HG03521 (cell line): ENCODE data around the gene CST4.
"Not testable (repeated sequence)": the region's sequence is repeated elsewhere in the genome, so short reads cannot be mapped to it uniquely, and the experiment has no call there.

ENCODE experiments used
- ATAC-seq: cut with Tn5 transposase; IDR thresholded peaks from one replicate; pipeline ENCODE4 v1.9.1; 2021; ENCODE audit warnings: mild to moderate bottlenecking, moderate library complexity; ENCODE audit not compliant: unreplicated experiment

The CST4 gene, protein sequence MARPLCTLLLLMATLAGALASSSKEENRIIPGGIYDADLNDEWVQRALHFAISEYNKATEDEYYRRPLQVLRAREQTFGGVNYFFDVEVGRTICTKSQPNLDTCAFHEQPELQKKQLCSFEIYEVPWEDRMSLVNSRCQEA

DNA sequence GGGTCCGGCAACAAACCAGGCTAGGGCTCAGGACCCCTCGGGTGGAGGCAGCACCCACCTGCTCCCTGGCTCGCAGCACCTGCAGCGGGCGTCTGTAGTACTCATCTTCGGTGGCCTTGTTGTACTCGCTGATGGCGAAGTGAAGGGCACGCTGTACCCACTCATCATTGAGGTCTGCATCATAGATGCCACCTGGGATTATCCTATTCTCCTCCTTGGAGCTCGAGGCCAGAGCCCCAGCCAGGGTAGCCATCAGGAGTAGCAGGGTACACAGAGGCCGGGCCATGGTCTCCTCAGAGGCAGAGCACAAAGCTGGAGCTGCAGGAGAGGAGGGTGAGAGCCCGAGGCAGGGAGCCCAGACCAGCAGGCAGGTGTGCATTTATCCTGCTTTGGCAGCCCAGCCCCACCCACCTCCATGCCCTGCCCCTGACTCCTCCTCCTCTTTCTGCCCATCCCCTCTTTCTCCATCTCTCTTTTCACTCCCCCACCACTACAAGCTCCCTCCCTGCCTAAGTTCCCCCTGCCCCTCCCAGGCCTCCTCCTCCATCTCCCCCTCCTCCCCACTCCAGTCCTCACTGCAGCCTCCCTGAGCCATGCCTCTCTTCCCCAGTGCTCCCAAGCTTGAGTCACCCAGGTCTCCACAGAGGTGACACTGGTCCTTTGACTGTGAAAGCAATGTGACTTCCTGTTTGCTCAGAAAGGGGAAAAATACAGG, at the start of gene CST4:
TSS of gene CST4 (minus strand) at position 355 of the 715 bp plus-strand sequence. CDS start at position 286, 69 bp downstream.
- ATAC-seq = not testable (repeated sequence)

DNA sequence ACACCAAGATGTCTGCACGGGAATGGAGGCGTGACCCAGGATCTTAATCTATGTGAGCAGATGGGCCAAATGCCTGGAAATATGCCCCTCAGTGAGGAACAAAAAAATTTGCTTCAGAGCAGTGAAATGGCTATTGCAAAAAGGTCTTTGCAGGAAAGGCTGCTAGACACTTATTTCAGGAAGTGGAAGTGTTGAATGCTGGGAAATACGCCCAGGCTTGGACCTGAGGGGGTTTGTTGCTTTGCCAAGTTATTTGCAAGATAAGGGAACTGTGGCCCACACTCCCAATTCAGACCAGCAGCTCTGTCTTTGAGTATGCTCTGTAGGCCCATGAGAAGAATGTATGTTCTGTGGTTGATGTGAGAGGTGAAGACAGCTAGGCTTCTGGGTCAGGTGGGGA, 46.6 kb upstream of the CST4 start:
- not testable (repeated sequence) for ATAC-seq

DNA sequence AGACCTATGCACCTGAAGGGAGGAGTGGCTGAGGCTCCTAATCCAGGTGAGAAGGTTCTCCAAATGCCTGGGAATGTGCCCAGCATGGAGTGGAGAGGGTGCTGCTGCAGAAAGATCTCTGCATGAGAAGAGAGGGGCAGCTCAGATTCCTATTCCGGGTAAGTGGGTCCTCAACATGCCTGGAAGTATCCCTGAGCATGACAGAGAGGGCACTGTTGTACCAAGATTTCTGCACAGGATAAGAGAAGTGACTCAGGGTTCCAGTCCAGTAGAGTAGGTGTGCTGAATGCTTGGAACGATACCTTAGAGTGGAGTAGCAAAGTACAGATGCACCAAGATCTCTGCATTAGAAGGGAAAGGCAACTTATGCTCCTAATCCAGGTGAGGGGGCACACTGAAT, 46.1 kb upstream of the CST4 start:
- not testable (repeated sequence) for ATAC-seq

DNA sequence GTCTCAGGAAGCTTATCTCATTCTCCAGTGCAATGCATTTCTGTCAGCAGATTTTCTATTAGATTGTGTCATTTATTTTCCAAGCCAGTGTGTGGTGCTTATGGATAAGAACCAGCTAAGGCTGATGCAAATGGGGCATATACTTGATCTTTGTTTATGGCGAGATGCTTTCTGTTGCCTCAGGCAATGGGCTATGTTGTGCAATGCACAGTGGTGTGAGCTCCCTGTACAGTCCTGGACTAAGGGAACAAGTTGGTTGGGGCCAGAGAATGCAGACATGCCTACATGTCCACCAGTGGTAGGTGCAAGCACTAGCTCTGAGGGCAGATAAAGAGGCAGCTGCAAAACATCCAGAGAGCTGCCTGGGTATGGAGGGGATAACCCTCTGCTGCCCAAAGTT, 45.6 kb upstream of the CST4 start:
- not testable (repeated sequence) for ATAC-seq

DNA sequence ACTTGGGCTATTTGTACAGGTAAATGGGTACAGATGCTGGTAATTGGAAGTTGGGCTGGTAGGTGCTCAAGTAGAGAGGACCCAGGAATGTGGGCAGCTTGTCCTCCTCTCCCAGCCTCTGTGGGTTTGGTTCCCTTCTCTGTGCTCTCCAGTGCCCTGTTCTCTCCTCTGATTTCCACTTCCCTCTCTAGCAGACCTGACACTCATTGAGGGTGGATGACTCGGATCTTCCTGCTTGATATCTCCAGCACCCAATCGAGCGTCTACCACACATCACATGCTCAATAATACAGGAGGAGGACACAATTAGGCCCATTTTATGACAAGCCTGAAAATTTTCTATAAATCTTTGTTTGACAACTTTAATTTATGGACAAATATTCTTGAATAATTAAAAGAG, 38.2 kb upstream of the CST4 start:
- no peak for ATAC-seq

DNA sequence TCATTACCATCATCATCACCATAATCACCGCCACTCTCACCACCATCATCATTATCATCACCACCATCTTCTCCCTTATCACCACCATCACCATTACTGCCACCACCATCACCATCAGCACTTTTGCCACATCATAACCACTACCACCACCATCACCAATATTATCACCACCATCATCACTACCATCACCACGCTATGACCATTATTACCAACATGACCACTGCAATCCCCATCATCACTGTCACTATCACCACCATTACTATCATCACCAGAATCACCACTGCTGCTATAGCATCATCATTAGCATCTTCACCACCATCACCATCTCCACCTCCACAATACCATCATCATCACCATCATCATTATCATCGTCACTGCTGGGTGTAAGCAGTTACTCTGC, 36.3 kb upstream of the CST4 start:
- no peak for ATAC-seq

DNA sequence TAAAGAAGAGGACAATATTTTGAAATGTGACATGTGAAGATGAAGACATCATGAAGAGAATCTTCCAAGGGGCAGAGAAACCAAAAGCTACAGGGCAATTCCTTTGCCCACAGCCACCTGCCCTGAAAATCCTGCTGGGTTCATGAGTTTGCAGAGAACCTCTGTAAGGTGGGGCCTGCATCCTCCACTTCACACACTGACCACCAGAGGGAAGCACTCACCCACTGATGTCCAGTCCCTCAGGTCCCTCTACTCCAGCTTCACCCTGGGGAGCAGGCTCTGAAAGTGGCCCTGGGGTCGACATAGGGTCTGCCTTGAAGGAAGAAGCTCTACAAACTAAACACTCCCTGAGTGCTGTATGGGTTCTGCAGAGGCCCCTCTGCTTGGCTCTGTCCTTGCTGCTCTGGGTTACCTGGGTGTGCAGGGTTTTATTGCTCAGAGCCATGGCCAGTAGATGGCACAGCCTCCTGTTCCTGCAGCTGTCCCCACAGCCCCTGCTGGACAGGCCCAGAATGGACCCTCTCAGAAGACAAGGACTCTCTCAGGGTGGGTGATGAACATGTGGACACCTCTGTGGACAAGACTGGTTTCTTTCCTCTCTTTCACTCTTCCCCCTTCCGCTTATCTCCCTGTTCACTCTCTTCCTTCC, 34.9 kb upstream of the CST4 start:
- peak; percentile 72 for ATAC-seq

DNA sequence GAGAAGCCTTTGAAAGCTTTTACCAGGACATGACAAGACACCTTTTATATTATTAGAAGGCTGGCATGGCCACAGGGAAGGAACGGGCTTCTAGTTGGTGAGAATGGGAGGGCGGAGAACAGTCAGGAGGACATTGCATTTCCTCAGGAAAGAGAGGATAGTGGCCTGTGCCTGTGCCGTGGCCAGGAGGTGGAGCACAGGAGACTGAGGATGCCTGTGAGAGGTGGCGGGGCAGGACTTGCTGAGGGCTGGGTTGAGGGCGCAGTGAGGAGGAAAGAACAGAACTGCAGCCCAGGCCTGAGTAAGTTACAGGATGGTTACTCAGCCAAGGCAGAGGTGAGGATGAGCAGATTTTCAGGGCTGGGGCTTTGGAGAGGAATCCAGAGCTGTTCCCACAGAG, 34.0 kb upstream of the CST4 start:
- ATAC-seq = not testable (repeated sequence)

DNA sequence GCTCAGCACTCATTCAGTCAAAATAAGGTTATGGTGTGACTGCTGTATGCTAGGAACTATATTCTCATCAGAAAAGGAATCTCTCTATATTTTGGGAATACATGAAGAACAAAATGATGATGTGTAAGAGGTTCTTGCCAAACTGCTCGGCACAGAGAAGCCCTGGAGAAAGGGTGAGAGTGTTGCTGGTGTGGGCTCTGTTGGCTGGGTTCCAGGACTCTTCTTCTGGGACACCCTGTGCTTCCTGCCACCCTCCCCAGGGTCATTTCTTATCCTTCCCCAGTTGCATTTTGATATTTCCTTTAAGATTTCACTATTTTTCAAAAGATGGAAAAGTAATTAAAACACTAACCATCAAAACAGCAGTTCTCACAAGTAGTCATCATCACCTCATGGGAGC, 33.1 kb upstream of the CST4 start:
- no peak for ATAC-seq

DNA sequence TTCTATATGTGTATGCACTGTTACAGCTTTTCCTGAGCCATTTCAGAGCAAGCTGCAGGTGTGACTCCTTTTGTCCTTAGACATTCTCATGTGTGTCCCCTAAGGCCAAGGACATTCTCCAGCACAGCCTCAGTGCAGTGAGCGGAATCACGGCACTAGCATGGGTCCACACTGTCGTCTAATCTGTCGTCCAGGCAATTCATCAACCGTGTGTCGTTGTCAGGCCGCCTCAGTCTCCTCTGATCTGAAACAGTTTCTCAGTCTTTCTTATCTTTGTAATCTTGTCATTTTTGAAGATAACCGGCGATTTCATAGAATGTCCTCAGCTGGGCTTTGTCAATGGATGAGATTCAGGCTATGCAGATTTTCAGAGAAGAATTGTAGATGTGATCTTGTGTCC, 30.5 kb upstream of the CST4 start:
- ATAC-seq = not testable (repeated sequence)

DNA sequence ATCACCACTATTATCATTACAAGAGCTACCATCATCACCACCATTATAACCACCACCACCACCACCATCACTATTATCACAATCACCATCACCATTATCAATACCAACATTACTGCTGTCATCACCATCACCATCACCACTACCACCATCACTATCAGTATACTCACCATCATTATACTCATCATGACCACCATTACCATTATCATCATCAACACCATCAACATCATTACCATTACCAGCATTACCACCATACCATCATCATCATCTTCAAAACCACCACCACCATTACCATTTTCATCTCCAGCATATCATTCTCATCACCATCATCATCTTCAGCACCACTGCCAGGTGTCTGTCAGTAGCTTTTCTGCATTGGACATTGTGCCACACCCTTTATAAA, 22.9 kb upstream of the CST4 start:
- ATAC-seq = not testable (repeated sequence)

DNA sequence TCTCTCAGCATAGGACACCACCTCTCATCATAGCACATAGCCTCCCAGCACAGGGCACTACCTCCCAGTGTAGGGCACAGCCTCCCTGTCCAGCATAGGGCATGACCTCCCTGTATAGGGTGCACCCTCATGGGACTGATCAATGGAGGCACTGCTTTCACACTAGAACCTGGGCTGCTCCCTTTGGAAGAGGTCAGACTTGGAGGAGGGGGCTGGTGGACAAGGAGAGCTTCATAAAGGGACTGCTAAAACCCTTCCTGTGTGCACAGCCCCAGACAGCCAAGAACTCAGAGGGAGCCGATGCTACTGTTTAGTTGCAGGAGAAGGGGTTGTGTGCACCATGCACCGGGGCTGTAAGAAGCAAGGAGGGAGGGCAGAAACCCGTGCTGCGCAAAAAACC, 21.9 kb upstream of the CST4 start:
- ATAC-seq = no peak

DNA sequence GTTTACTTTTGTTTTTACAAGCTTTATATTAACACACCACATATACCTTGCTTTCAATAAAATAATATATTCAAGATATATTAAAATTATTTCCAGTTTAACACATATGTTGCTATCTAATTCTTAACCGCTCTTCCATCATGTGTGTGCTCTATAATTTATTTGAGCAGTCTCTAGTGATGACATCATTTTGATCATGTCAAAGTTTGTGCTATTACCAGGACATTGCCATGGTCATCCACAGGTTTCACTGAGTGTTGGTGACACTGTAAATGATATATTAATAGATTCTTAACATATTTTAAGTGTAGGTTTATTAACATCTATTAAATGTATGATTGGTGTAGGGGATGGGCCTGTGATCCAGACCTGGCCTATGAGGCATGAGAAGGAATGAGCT, 17.1 kb upstream of the CST4 start:
- no peak for ATAC-seq

DNA sequence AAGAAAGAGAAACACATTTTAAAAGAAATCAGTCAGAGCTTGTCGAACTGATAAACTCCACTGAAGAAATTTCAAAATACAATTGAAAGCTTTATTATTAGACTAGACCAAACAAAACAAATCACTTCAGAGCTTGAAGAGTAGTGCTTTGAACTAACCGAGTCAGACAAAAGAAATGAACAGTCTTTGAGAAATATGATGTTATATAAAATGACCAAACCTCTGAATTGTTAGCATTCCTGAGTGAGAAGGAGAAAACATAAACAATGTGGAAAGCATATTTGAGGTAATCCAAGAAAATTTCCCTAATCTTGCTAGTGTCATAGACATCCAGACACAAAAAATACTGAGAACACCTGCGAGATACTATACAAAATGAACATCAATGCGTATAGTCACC, 13.2 kb upstream of the CST4 start:
- no peak for ATAC-seq

DNA sequence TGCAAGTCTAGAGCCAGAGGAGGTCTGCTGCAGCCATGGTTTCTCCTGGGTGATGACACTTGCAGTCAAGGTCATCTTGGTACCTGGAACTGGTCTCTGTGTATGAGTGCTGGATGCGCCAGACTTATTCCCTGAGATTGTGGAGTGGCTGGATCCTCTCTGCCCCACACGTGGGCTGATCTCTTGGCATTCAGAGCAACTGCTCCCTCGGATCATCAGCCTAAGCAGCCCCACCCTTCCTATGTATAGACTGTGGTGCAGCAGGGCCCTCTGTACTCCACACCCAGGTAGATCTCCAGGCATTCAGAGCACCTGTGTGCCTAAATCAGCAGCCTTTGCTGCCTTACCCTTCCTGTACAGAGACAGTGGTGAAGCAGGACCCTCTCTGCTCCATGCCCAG, 12.1 kb upstream of the CST4 start:
- no peak for ATAC-seq

DNA sequence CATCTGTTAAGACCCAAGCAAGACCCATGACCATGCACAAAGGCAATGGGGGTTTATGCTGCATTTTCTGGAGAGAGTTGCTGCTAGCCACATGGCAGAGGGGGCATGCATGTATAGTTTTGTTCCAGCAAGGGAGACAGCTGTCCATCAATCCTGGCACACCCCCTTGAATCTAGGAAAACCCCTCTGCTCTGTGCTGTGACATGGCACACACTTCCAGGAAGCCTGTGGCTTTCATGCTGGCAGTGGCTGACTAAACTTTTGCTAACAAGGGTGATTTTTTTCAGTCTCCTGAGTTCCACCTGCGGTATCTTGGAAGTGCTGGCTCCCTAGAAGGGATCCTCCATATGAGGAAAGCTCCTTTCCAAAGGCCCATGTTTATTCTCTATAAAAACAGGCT, 9.1 kb upstream of the CST4 start:
- no peak for ATAC-seq

DNA sequence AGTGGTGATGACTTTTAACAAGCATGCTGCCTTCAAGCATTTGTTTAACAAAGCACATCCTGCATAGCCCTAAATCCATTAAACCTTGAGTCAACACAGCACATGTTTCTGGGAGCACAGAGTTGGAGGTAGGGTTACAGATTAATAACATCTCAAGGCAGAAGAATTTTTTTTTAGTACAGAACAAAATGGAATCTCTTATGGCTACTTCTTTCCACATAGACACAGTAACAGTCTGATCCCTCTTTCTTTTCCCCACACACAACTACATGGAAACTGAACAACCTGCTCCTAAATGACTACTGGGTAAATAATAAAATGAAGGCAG, 6.2 kb upstream of the CST4 start:
- not testable (repeated sequence) for ATAC-seq

DNA sequence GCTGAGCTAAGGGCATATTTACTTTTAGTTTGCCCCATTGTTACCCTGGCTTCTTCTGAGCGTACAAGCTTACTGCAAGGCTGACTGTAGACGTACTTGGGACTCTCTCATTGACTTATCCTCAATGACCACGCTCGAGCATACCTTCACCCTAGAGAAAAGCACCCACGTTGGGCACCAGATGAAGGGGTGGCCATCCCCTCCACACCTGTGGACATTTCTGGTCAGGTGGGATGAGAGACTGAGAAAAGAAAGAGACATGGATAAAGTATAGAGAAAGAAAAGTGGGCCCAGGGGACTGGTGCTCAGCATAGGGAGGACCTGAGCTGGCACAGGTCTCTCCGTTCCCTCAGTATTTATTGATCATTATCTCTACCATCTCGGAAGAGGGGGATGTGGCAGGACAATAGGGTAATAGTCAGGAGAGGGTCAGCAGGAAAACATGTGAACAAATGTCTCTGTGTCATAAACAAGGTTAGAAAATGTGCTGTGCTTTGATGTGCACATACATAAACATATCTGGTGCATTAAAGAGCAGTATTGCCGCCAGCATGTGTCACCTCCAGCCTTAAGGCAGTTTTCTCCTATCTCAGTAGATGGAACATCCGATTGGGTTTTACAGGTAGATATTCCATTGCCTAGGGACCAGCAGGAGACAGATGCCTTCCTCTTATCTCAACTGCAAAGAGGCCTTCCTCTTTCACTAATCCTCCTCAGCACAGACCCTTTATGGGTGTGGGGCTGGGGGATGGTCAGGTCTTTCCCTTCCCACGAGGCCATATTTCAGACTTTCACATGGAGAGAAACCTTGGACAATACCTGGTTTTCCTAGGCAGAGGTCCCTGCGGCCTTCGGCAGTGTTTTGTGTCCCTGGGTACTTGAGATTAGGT, 5.6 kb upstream of the CST4 start:
- ATAC-seq = not testable (repeated sequence)

DNA sequence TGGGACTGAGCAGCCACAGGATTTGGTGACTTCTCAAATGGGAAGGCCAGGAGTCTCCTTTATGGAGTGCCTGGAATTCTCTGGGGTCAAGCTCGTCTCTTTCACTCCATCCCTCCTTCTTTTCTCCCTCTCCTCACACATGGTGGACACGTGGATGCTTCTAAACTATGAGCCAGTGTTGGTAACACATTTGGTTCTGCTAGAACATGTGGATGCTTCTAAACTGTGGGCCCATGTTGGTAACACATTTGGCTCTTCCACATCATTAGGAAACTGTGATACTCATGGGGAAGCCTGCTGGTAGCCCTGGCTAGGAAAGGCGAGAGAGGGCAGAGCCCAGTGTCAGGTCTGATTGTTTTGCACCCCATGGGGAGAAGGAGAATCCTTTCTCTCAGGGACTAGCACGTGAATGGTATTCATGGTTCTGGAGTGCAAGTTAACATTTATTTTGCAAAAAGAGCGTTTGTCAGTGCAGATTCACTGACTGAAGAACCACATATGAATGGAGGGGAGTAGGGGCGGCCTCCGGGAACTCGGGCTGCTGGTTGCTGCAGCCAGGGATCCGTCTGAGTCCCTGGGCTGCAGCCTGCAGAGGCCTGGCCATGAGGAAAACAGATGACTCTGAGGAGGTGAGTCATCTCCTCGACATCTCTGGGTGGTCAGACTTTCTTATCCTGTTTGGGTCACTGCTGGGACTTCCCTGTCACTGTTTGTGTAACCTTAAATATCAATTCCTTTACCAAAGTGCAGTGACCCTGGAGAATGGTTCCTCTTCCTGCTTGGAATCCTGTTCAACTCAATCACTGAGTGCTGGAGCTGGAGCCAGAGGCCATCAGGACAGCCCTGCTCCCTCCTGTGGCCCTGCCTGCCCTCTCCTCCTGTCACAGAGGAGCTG, 4.1 kb upstream of the CST4 start:
- ATAC-seq = not testable (repeated sequence)

DNA sequence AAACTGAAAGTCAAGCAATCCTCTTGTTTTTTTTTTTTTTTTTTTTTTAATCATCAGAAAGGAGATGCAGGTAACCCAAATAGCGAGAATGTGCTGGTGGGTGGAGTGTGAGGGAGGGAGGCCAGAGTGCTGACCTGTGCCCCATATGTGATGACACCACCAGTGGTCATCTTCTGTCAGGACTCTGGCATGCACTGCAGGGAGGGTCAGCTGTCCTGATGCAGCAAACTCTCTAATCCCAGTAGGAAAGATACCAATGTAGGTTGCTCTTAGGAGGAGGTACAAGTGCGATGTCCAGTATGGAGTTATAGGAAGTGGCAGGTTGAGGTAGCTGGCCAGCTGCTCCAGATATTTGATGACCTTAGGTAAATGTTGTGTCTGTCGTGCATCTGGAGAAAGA, 2.8 kb upstream of the CST4 start:
- ATAC-seq = no peak
